NCI-H187 treated with DMSO at 0.1 percent for 48 hours (cell line): Measurements from ENCODE around the gene ZCCHC14.

Source experiments
- DNase-seq: peaks from one replicate; lab custom pipeline; 2025; lab: John Stamatoyannopoulos, UW

Gene ZCCHC14

DNA sequence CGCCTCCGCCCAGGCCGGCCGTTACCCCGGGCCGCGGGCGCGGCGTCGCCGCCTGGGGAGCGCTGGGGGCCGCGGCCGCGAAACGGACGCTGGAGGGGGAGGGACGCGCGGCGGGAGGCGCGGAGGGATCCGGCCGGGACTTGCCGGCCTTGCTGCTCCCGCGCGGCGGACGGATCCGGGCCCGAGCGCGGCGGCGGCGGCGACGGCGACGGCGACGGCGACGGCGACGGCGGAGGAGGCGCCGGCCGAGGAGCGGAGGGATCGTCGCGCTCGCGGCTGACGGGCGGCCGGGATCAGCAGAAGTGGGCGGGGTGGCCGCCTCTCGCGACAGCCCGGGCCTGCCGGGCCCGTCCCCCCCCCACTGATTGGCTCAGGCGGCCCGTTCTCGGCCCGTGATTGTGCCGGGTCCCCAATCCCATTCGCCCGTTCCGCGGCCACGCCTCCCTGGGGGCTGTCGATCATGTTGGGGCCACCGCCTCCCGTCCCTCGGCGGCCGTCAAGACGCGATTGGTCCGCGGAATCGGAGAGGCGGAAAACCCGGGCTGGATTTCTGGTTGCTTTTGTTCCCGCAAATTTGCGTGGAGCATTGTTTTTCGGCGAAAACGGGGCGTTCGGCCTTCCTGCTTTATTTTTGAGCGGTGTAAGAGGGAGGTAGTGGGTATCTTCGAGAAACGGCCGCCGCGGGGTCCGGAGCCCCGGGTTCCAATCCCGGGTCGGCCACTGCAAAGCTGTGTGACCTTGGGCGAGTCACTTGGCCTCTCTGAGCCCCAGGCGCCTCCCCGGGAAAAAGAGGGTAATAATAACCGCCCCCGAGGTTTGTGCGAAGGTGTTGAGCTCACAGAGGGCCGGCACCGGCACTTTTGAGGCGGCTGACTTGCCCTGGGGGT lies at the start of gene ZCCHC14:
Gene ZCCHC14 (minus strand): TSS at position 304 of the 887 bp plus-strand sequence. CDS start 786 bp downstream, outside the sequence.
- peak; percentile 48 for DNase-seq

DNA sequence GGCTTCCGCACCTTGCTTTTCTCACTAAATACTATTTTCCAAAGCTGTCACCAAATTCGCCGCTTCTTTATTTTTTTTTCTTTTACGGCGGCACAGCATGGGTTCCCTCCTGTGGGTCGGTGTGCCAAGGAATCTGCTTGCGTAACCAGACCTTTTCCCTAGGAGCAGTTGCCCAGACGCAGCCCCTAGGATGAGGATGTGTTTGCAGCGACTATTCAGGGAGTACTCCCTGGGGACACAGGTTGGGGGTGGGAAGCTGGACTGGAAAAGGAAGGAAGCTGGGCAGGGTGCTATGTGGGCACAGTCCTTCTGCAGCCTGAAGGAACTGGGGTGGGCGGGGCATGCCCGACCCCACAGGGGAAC lies 49.0 kb upstream of the ZCCHC14 start:
- no peak for DNase-seq

DNA sequence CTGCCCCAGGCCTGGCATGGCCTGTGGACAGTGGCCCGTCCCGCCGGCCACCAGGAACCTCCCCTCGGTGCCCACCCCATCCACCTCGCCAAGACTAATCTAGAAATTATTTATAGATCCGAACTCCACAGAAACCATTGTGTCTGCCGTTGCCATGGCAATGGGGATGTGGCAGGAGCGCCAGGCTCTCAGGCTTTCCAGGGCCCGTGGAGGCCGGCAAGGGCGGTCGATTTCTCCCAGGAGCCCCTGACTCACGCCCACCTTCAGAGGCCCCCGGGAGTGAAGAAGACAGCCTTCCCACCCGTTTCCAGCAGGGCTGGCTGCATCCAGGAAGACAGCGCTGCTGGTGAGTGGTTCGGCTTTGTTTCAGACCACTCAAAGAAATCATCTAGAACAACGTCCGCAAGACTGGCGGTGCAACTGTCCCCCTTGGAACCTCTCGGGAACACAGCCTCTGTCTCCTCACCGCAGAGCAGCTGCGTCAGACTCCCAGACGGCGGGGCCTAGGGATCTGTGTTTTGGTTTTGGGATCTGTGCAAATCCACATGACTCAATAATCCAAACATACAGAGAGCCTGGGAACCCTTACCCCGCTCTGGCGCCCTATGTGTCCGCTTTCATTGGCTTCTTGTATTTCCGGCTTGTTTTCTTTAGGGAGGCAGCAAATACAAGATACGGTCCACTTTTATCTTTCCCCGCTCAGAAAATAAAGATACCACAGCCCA lies 48.5 kb upstream of the ZCCHC14 start:
- DNase-seq = no peak

DNA sequence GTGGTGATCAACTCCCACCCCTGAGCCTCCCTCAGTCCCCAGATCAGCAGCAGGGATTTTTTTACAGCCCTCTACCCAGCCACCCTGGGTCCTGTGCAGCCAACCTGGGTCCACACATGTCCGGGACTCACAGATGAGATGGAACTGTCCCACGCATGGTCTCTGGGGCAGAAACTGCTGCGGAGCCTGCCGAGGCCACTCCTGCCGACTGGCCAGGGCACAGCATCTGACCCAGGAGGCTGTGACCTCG lies 48.0 kb upstream of the ZCCHC14 start:
- no peak for DNase-seq

DNA sequence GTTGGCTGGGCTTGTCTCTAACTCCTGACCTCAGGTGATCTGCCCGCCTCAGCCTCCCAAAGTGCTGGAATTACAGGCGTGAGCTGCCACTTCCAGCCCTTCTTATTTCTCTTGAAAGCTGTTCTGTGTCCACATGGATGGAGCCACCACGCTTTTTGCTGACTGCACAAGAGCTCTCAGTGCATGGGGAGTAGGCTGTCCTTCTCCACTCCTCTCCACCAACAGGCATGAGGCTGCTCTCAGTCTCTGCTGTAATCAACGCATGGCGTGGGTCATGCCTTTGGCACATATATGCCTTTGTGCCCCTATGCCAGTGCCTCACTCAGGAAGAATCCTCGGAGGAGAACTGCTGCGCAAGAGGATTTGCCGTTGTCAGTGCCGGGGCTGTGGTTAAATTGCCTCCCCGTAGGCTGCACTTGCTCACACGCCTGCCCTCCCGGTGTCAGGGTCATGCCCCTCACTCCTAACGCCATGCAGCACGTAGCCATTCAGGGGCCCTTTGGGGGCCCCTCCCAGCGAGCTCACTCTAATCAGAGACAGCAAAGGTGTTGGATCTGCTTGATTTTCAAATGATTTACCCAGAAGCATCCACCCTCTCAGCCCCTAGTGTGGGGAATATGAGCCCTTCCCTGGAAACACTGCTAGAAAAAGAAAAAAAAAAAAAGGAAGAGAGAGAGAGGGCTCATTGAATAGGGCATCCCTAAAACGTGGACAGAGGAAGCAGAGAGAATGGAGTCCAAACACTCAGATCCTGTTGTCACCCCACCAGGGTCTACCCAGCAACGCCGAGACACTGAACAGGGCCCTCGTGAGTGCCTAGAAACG lies 47.5 kb upstream of the ZCCHC14 start:
- DNase-seq = no peak

DNA sequence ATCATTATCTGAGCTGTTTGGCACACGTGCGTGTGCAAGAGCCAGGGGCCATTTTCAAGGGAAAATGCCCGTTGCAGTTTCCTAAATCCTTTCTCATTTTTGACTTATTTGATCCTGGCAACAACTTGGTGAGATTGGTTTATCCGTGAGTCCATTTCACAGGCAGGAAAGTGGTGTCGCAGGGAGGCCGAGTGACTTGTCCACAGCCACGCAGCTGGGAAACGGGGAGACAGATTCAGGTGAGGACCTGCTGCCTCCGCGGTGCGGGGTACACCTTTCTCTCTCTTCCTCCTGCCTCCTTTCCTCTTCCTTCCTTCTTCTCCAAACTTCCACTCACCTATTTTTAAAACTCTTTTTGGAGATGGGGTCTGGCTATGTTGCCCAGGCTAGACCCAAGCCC lies 46.3 kb upstream of the ZCCHC14 start:
- DNase-seq = no peak

DNA sequence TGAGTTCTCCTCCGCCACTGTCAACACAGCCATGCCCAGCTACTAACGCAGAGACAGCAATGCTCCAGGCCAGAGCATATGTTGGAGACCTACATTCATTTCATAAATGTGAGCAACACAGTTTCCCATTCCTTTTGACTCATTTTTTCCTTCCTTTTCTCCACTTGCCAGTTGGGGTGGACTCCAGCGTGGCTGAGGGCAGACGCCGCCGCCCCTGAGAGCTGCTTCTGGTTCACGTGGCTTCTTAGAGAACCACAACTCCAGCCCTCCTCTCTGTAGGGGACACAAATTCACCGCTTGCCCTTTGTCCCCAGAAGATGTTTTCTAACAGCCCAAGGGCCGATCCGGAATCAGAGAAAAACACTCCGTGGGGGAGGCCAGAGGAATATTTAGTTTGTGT lies 45.8 kb upstream of the ZCCHC14 start:
- no peak for DNase-seq

DNA sequence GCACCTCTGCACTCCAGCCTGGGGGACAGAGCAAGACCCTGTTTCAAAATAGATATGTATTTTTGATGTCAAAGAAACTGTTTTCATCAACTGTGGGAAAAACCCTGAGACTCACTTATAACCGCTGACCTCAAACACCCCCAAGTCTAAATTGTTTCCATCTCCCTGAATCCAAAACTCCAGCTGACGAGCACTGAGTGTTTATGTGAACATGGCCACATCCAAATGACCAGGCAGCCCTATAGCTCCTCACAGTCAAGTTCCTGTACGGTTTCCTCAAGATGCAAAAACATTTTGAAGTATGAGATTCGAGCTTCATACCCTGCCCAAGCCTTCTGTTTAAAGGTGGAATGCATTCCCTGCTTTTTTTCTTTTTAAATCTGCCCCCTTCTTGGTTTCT lies 45.3 kb upstream of the ZCCHC14 start:
- no peak for DNase-seq

DNA sequence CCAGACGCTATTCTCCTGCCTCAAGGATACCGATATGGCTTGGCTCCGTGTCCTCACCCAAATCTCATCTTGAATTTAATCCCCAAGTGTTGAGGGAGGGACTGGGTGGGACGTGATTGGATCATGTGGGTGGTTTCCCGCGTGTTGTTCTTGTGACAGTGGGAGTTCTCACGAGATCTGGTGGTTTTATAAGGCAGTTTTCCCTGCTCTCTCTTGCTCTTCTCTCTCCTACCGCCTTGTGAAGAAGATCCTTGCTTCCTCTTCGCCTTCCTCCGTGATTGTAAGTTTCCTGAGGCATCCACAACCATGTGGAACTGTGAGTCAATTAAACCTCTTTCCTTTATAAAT lies 43.9 kb upstream of the ZCCHC14 start:
- no peak for DNase-seq

DNA sequence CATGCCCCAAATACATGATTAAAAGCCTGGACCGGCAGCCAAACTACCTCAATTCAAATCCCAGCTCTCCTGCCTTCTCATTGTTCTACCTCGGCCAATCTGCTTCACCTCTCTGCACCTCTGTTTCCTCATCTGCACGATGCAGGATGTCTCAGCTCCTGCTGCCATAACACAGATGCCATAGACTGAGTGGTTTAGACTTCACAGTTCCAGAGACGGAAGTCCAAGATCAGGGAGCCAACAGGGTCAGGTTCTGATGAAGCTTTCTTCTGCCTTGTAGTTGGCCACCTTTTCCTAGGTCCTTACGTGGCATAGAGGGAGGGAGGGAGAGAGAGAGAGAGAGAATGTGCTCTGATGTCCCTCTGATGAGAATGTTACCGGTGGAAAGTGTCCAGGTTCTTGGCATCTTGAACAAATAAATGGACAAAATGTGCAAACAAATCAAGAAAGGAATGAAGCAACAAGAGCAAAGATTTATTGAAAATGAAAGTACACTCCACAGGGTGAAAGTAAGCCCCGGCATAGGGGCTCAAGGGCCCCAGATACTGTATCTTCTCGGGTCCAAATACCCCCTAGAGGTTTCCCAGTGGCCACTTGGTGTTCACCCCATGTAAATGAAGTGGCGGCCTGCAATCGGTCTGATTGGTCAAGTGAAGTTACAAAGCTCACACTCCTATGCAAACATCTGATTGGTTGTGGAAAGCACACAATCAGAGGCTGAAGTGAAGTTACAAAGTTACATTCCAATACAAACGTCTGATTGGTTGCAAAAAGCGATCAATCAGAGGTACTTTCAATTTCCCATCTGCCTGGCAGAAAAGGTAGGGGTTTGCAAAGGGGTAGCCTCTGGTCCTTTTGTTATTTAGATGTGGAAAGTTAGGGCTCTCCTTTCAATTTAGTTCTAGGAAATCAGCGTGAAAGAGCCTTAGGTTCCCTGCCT lies 43.3 kb upstream of the ZCCHC14 start:
- no peak for DNase-seq

DNA sequence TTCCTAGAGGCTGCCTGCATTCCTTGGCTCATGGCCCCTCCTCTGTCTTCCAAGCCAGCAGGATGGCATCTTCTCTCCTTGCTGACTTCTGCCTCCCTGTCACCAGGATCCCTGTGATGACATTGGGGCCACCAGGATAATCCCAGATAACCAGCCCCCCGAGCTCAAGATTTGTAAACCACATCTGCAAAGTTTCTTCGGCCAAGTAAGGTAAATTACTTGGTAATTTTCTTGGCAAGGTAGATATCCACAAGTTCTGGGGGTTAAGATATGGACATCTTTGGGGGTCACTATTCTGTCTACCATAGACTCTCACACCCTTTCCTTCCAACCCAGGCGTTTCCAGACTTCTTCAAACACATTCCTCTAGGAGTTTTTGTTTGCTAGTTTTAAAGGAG lies 42.6 kb upstream of the ZCCHC14 start:
- no peak for DNase-seq

DNA sequence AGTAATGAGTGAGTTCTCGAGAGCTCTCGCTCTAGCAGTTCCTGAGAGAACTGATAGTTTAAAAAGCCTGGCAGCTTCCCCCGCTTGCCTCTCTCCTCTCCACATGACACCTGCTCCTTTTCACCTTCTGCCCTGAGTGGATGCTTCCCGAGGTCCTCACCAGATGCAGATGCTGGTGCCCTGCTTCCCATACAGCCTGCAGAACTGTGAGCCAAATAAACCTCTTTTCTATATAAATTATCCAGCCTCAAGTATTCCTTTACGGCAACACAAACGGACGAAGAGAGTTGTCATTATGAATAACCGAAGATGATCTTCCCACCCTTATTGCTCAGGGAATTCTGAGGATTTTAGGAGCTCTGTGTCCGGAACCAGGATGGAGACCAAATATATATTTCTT lies 41.9 kb upstream of the ZCCHC14 start:
- no peak for DNase-seq

DNA sequence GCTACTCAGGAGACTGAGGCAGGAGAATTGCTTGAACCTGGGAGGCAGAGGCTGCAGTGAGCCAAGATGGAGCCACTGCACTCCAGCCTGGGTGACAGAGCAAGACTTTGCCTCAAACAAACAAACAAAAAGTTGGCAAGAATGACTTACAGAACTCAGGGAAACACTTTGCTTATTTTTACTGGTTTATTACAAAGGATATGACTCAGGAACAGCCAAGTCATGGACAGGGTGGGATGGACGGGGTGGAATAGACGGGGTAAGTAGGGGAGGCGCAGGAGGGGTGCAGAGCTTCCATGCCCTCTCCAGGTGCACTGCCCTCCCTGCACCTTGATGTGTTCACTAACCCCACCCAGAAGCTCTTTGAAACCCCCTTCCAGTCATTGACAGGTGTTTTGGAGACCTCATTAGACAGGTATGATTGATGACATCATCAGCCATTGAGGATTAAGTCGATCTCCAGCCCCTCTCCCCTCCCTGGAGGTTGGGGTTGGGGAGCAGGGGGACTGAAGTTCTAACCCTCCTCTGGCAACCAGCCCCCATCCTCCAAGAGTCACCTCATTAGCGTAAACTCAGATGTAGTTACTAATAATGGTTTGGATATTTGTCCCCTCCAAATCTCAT lies 41.3 kb upstream of the ZCCHC14 start:
- no peak for DNase-seq

DNA sequence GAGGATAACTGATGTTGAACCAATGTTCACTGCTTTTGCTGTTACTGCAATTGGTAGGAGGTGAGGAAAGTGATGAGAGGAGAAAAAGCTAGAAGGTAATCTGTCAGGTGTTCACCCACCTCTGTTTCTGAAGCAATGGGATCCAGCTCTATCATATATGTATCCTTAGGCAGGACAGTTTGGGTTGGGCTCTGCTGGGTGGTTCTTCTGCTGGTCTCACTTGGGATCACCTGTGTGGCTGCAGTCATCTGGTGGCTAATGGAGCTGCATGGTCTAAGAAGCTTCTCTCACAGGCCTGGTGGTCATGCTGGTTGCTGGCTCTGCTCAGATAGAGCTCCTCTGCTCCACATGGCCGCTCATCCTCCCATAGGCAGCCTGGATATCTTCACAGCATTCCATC lies 40.2 kb upstream of the ZCCHC14 start:
- no peak for DNase-seq

DNA sequence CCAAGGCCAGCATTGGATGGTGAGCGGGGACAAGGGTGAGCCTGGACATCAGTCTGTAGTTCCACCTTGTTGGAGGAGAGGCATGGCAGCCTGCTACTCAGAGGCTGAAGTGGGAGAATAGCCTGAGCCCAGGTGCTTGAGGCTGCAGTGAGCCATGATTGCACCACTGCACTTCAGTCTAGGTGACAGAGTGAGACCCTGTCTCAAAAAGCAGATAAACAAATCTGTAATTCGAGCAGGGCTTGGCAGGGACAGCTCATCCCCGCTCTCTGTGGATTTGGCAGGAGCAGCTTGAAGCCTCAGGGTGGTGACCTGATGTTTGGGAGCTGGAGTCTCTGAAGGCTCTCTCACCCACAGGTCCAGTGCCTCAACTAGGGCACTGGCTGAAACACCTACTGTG lies 38.6 kb upstream of the ZCCHC14 start:
- peak; percentile 8 for DNase-seq

DNA sequence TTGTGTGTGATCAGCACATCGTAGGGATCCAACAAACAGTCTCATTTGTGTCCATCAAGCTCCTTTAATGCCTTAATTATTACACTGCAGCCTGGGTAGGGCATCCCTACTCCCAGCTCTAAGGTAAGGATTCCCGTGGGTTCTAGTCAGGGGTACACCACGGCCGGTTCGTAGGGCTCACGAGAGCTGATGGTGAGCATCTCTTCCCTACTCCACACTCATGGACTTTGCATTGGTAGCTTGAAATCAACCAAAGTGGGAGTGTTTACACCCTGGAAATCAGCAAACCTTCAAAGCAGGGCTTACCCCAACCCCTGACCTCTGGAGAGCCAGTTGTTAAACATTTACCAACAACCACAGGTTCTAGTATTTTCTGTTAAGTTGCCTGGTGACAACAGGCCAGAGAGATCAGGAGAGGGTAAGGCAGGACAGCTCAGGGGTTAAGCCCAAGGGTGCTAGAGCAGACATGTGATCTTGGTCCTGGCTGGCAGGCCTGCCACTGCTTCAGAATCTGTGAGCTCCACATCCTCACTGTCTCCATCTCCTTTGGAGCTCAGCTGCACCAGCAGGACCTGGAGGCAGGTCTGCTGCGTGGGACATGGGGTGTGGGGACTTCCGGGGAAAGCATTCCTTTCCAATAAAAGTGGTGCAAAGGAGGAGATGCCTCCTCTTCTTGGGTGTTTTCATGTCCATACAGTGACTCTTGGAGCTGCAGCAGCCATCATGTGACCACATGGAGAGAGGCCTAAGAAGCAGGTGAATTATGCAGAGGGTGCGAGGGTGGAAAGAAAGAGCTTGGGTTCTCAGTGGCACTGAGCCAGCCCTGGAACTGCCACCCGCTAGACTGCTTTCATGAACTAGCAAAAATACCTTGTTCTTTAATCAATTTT lies 36.1 kb upstream of the ZCCHC14 start:
- DNase-seq = no peak

DNA sequence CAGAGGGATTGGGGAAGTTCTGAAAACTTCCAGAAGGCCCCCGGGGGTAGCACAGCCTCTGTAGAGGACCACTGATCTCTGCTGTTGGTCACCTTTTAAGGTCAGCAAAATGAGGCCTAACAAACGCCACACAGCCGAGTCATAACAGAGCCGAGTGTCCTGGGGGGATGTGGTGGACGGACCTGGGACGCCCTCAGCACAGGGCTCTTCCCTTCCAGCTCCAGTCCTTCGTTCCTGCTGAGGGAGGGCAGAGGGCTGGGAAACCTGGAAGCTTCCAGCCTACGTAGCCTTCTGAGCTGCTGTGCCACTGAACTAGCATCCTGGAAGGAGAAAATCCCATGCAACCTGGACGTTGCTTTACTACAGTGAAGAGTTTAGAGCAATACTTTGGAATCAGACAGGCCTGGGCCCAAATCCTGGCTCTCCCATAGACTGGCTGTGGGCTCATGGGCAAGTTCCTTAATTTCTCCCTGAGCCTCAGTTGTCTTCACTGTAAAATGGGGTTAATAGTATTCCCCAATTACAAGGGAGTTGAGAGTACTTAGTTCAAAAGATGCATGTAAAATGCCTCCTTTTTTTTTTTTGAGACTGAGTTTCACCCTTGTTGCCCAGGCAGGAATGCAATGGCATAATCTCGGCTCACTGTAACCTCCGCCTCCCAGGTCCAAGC lies 34.4 kb upstream of the ZCCHC14 start:
- no peak for DNase-seq

DNA sequence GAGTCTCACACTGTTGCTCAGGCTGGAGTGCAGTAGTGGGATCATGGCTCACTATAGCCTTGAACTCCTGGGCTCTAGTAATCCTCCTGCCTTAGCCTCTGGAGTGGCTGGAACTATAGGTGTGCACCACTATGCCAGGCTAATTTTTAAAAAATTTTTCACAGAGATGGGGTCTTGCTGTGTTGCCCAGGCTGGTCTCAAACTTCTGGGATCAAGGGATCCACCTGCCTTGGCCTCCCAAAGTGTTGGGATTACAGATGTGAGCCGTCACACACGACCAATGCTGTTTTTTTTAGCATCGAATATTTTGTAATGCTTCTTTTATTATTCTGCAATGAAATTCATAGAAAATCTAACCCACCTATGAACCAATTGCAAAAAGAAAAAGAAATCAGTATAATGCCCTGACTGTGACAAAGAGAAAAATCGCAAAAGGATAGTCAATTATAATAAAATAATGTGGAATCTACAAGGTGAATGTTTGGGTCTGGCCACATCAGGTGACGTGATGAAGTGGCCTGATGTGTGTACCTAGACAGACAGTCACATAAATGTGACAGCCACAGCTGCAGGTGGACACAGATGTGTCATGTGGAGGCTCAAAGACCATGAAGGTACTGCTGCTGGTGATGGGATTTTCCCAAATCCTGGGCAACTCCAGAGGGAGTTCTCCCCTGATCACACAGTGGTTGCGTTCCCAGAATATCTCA lies 33.6 kb upstream of the ZCCHC14 start:
- no peak for DNase-seq

DNA sequence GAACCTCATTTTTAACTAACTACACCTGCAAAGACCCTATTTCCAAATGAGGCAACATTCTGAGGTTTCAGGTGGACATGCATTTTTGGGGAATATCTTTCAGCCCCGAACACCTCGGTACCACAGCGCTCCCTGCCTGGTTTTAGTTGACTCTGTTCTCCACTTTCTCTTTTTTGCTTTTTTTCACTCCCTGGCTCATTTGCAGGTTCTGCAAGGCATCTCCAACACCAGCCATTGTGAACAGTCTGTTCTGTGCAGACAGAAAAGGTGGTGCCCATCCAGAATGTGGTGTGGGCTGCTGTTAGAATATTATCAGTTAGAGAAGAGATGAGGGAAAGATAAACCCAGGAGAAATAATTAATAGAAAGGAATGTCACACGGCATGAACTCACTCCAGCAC lies 32.5 kb upstream of the ZCCHC14 start:
- DNase-seq = no peak
